HepG2 (cell line): ENCODE results near the gene SERTAD1. TPM values are rescaled to one million over a fixed set of nuclear protein-coding genes. Genes with fewer than 3 reads are reported as not detected.

ENCODE experiments used
- ATRX ChIP-seq: sonication (generic); formaldehyde crosslinking; IDR thresholded peaks from 2 replicates; pipeline ENCODE4 v1.4.0; 2020; ENCODE audit warnings: missing genetic modification reagents, borderline replicate concordance
- CC2D1A ChIP-seq: sonication (generic); formaldehyde crosslinking; IDR thresholded peaks from 2 replicates; pipeline ENCODE4 v1.8.1; 2023; ENCODE audit warnings: mild to moderate bottlenecking, missing genetic modification reagents
- CENPT ChIP-seq: sonication (generic); formaldehyde crosslinking; IDR thresholded peaks from 2 replicates; pipeline ENCODE4 v1.8.0; 2022; ENCODE audit warnings: low read depth, mild to moderate bottlenecking, moderate library complexity, missing genetic modification reagents
- ERF ChIP-seq: IDR thresholded peaks from 2 replicates; pipeline ENCODE4 v1.6.1; 2018; ENCODE audit warnings: missing biosample characterization, missing genetic modification reagents
- HNF4G ChIP-seq, 2 experiments: sonication (generic) in 1 of 2; formaldehyde crosslinking in 1 of 2; IDR thresholded peaks; 2 replicates each; pipeline versions ENCODE4 v1.4.0 to v1.6.1; 2011 to 2020; ENCODE audit warnings: borderline replicate concordance in 2 of 2, low read depth in 2 of 2, mild to moderate bottlenecking in 2 of 2, low read length in 1 of 2, missing genetic modification reagents in 1 of 2, moderate library complexity in 1 of 2
- KDM6A ChIP-seq: IDR thresholded peaks from 2 replicates; pipeline ENCODE4 v1.6.1; 2016; ENCODE audit warnings: low read depth
- SOX5 ChIP-seq: IDR thresholded peaks from 2 replicates; pipeline ENCODE4 v1.6.1; 2016; ENCODE audit warnings: borderline replicate concordance
- SP140L ChIP-seq: sonication (generic); formaldehyde crosslinking; IDR thresholded peaks from 2 replicates; pipeline ENCODE4 v1.4.0; 2020; ENCODE audit warnings: missing genetic modification reagents, borderline replicate concordance
- U2AF1 ChIP-seq: fragments of 200-400 bp; formaldehyde crosslinking; optimal IDR thresholded peaks from 2 replicates; pipeline ENCODE3; 2017; ENCODE audit warnings: mild to moderate bottlenecking, low read depth, low read length
- YEATS4 ChIP-seq: sonication (generic); formaldehyde crosslinking; IDR thresholded peaks from 2 replicates; pipeline ENCODE4 v1.4.0; 2020; ENCODE audit warnings: missing genetic modification reagents, borderline replicate concordance
- ZBTB38 ChIP-seq: sonication (generic); formaldehyde crosslinking; IDR thresholded peaks from 2 replicates; pipeline ENCODE4 v1.5.1; 2020; ENCODE audit warnings: mild to moderate bottlenecking, missing genetic modification reagents
- ZNF124 ChIP-seq: sonication (generic); formaldehyde crosslinking; IDR thresholded peaks from 2 replicates; pipeline ENCODE4 v1.4.0; 2020; ENCODE audit warnings: missing genetic modification reagents
- ZNF598 ChIP-seq: sonication (generic); formaldehyde crosslinking; IDR thresholded peaks from 2 replicates; pipeline ENCODE4 v1.5.1; 2020; ENCODE audit warnings: mild to moderate bottlenecking, missing genetic modification reagents, borderline replicate concordance
- ZNF749 ChIP-seq: sonication (generic); formaldehyde crosslinking; IDR thresholded peaks from 2 replicates; pipeline ENCODE4 v1.8.0; 2022; ENCODE audit warnings: mild to moderate bottlenecking, missing genetic modification reagents, moderate library complexity, borderline replicate concordance
- polyA plus RNA-seq, 8 experiments: library from polyadenylated mRNA; depleted of rRNA in 3 of 8; stranded (reverse) in 7 of 8; unstranded in 1 of 8; fragments of >200 nt; fragmentation: Illumina TruSeq in 4 of 8; extraction: Trizol in 4 of 8; gene quantifications; 2 replicates each; pipeline versions ENCODE4 v1.2.1 to v1.2.3, GENCODE V29; 2011 to 2016; ENCODE audit warnings: low read depth in 4 of 8, missing spikeins in 1 of 8, mixed read lengths in 1 of 8; ENCODE audit not compliant: insufficient read depth in 1 of 8
- total RNA-seq, 5 experiments: library from RNA; depleted of rRNA; stranded (reverse); fragments of >200 nt; fragmentation: Illumina TruSeq; extraction: Trizol; gene quantifications; 2 replicates each; pipeline ENCODE4 v1.2.3, GENCODE V29; 2016; ENCODE audit warnings: low read depth in 1 of 5
- TF ChIP-seq, protein P1 (sequence below): sonication (generic); formaldehyde crosslinking; IDR thresholded peaks from 2 replicates; pipeline ENCODE4 v1.4.0; 2020; ENCODE audit warnings: missing genetic modification reagents
- TF ChIP-seq, protein P2 (sequence below): sonication (generic); formaldehyde crosslinking; IDR thresholded peaks from 2 replicates; pipeline ENCODE4 v1.4.0; 2020; ENCODE audit warnings: missing genetic modification reagents, low read depth, mild to moderate bottlenecking, borderline replicate concordance
- TF ChIP-seq, protein P3 (sequence below): sonication (generic); formaldehyde crosslinking; IDR thresholded peaks from 2 replicates; pipeline ENCODE4 v1.4.0; 2020; ENCODE audit warnings: missing genetic modification reagents
- TF ChIP-seq, protein P4 (sequence below): sonication (generic); formaldehyde crosslinking; IDR thresholded peaks from 2 replicates; pipeline ENCODE4 v1.5.0; 2020; ENCODE audit warnings: mild to moderate bottlenecking, missing genetic modification reagents

SERTAD1 gene
- total and polyA plus RNA-seq, 2 of the 13 experiments (the other 11 are each of a cell fraction or from before 2014, with no cell fraction given): 4.3 to 4.5 TPM

DNA sequence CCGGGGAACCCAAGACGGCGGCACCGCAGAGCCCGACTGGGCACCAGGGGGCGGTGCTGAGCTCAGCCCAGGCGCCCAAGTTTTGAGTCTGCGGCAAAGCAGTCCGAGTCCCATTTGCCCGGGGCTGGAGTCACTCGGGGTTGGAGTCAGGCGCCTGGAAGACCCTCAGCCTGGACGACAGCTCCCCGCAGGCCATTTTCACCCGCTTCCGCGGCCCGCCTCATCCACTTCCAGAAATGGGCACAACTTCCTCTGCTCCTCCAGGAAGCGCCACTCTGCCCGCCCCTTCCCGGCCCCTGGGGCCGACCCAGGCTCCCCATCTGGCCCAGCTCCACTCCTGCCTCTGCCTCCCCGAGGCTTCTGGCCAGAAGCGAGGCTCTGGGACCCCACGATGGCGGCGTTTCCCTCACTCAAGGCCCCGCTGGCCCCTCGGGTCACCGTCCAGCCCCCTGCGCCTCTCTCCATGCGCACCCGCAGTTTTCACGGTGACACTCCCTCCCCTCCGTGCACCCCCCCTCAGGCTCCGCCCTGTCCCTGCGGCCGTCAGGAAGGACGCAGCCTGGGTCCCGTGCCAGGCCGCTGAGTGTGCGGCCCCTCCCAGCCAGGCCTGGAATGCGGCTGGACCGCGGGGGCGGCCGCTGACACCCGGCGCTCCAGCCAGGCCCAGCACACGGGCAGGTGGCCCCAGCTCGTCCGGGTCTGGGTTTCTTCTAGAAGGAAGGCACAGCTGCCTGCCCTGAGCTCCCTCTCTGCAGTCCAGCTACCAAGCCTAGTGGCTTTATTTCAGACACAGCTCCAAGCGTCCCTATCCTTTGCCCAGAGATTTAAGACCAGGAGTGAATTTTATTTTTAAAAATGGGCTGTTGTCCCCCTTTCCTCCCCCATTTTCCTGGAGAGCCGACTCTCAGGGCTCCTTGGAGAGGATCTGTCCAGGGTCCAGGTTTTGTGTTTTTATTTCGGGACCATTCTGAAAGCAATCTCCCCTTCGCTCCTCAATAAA lies 4.7 kb downstream of the SERTAD1 start (continued):
- peak; percentile 75 for TF ChIP-seq ZBTB38
- 0 out of 2 replicates have a peak, but pooled peaks have one; percentile 41 for TF ChIP-seq CENPT (CRISPR knock-in tag)
- peak; percentile 47; the same call in 1 of the 2 replicates for TF ChIP-seq ZNF124 (CRISPR knock-in tag)
- TF ChIP-seq, protein P1, sequence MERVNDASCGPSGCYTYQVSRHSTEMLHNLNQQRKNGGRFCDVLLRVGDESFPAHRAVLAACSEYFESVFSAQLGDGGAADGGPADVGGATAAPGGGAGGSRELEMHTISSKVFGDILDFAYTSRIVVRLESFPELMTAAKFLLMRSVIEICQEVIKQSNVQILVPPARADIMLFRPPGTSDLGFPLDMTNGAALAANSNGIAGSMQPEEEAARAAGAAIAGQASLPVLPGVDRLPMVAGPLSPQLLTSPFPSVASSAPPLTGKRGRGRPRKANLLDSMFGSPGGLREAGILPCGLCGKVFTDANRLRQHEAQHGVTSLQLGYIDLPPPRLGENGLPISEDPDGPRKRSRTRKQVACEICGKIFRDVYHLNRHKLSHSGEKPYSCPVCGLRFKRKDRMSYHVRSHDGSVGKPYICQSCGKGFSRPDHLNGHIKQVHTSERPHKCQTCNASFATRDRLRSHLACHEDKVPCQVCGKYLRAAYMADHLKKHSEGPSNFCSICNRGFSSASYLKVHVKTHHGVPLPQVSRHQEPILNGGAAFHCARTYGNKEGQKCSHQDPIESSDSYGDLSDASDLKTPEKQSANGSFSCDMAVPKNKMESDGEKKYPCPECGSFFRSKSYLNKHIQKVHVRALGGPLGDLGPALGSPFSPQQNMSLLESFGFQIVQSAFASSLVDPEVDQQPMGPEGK: peak; percentile 99
- TF ChIP-seq KDM6A (CRISPR knock-in tag): no peak
- no peak for TF ChIP-seq U2AF1
- TF ChIP-seq SP140L (CRISPR knock-in tag): 0 out of 2 replicates have a peak, but pooled peaks have one; percentile 65
- TF ChIP-seq HNF4G (IDR thresholded peaks at IDR 0.05; ENCODE audit: borderline replicate concordance, low read depth, low read length): 0 out of 2 replicates have a peak, but pooled peaks have one; percentile 4
- peak; percentile 74; the same call in 1 of the 2 replicates for TF ChIP-seq HNF4G (CRISPR knock-in tag; IDR thresholded peaks at IDR 0.05; ENCODE audit: borderline replicate concordance, low read depth)
- TF ChIP-seq, protein P2, sequence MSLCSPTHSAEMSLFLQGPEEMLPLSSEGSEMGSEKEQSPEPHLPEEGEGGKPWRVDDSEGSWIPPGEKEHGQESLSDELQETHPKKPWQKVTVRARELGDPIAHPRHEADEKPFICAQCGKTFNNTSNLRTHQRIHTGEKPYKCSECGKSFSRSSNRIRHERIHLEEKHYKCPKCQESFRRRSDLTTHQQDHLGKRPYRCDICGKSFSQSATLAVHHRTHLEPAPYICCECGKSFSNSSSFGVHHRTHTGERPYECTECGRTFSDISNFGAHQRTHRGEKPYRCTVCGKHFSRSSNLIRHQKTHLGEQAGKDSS (CRISPR knock-in tag): no peak
- TF ChIP-seq ZNF749 (CRISPR knock-in tag): peak; percentile 57; the same call in 1 of the 2 replicates
- peak; percentile 71; the same call in 1 of the 2 replicates for TF ChIP-seq ERF (CRISPR knock-in tag)
- TF ChIP-seq, protein P3, sequence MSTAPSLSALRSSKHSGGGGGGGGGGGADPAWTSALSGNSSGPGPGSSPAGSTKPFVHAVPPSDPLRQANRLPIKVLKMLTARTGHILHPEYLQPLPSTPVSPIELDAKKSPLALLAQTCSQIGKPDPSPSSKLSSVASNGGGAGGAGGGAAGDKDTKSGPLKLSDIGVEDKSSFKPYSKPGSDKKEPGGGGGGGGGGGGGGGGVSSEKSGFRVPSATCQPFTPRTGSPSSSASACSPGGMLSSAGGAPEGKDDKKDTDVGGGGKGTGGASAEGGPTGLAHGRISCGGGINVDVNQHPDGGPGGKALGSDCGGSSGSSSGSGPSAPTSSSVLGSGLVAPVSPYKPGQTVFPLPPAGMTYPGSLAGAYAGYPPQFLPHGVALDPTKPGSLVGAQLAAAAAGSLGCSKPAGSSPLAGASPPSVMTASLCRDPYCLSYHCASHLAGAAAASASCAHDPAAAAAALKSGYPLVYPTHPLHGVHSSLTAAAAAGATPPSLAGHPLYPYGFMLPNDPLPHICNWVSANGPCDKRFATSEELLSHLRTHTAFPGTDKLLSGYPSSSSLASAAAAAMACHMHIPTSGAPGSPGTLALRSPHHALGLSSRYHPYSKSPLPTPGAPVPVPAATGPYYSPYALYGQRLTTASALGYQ (CRISPR knock-in tag): no peak; the same call in 1 of the 2 replicates
- TF ChIP-seq, protein P4, sequence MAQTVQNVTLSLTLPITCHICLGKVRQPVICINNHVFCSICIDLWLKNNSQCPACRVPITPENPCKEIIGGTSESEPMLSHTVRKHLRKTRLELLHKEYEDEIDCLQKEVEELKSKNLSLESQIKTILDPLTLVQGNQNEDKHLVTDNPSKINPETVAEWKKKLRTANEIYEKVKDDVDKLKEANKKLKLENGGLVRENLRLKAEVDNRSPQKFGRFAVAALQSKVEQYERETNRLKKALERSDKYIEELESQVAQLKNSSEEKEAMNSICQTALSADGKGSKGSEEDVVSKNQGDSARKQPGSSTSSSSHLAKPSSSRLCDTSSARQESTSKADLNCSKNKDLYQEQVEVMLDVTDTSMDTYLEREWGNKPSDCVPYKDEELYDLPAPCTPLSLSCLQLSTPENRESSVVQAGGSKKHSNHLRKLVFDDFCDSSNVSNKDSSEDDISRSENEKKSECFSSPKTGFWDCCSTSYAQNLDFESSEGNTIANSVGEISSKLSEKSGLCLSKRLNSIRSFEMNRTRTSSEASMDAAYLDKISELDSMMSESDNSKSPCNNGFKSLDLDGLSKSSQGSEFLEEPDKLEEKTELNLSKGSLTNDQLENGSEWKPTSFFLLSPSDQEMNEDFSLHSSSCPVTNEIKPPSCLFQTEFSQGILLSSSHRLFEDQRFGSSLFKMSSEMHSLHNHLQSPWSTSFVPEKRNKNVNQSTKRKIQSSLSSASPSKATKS (CRISPR knock-in tag): no peak
- TF ChIP-seq ATRX: no peak
- TF ChIP-seq YEATS4 (CRISPR knock-in tag): peak; percentile 74
- peak; percentile 92; the same call in 1 of the 2 replicates for TF ChIP-seq ZNF598
- TF ChIP-seq CC2D1A (CRISPR knock-in tag): peak; percentile 77; the same call in 1 of the 2 replicates
- peak; percentile 63; the same call in 1 of the 2 replicates for TF ChIP-seq SOX5 (CRISPR knock-in tag)
